ENCODE results near the gene STT3B.

STT3B gene

GRCh38 chr3:31521468-31521867, 11.3 kb upstream of the STT3B start:
- no peak for DNase-seq

DNA sequence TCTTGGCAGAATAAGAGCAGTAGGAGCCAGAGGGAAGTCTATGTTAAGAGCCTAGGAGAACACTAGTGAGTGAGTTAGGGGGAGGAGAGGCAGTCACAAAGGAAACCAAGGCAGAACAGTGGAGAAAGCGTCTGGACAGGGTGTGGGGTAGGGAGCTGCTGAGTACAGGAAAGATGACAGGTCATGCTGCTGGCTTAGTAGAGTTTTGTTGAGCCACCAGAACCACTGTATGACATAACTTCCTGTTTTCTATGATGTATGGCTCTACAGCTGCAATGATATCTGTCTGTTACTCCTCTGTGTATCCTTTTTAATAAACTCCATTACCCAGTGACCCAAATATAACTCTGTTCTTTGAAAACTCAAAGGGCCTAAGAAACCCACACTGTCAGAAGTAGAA, 10.6 kb upstream of the STT3B start:
- DNase-seq: no peak

DNA sequence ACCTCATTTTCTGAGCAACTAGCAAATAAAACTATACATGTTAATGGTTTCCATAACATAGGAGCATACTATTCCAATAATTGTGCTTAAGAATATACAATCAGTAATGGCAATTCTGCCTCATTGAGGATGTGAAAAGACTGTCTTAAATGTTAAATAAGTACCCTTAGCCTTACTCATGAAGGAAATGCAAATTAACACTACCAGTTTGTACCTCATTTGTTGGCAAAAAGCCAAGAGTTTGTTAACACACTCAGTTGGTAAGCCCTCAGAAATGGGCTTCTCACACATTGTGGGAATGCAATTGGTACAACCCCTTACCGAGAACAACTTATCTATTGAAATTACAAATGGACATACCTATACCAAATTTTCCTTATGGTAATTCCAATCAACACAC, 9.2 kb upstream of the STT3B start:
- DNase-seq: no peak

DNA sequence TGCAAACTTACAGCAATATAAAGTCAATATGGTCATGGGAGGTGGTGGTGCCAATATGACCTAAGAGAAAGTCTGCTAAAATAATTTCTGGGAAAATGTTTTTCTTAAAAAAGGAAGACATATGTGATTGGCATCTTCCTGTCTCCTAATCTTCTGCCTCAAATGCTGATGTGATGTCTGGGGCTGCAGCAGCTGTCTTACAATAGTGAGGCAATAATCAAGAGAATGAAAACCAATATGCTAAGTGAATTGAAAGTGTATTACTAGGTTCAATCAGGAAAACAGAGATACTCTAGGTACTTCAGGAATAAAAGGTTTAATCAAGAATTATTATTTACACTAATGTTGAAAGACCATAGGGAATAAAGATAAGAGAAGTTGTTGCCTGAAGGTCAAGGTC, 7.2 kb upstream of the STT3B start:
- DNase-seq: no peak

DNA sequence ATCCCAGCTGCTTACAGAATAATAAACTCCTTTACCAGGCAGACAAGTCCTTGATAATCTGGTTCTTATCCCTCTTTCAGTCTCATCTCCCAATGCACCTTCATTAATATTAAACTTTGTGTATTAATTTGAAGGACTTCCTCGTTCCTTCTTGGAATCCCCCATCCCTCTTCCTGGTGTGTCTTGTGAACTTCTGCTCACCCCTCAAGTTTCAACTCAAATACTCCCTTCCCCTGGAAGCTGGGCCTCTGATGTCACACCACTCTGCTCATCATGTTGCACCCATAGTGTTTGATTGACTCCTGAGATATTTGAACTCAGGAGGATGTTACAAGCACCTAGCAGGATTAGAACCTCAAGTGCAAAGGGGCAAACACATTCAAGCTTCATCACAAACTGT, 3.3 kb upstream of the STT3B start:
- DNase-seq: no peak

GRCh38 chr3:31530039-31530959, 2.4 kb upstream of the STT3B start:
- DNase-seq: no peak

DNA sequence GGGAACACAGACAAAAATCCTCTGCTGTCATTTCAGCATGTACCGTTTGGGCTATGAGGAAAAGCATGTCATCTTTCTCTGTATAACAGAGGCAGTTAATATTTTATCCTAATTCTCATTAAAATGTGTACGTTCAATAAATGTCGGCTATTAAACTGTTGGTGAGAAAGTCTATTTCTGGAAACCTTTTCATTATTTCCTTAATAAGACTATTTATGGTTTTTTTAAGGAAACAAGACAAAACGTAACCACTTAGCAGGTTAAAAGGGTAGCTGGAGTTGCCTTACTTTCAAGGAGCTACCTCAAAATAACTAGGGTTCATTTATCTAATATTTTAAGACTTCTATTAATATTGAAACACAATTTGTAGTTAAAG, 1.8 kb upstream of the STT3B start:
- no peak for DNase-seq

- no peak for DNase-seq
Observed at GRCh38 chr3:31531452-31531991, 1.2 kb upstream of the STT3B start.

DNA sequence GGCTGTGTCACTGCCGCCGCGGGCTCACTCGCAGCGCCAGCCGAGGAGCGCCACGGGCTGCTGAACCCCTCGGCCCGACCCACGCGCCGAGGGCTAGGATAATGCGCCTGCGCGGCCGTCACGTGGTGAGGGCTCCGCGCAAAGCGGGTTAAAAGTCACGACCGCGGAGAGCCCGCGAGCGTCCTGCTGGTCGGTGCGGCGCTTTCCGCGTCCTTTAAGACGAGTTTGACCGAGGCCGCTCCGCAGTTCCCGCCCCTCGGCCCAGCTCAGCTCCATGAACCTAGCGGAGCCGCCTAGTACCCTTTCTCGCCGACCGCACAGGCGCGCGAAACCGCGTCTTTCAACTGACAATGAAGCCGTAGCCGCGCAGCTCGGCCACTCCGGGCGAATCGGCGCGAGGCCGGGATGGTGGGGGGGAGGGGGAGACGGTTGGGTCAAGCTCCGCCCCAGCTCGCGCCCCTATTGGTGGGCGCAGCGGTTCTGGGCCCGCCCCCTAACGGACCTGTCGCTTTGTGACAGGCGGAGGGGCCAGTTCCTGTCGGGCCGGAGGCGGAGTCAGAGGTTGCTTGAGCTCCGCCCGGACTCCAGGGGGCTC, 636 bp upstream of the STT3B start:
- peak; percentile 100 for DNase-seq

- DNase-seq: peak; percentile 25
Observed at GRCh38 chr3:31533169-31534064, 692 bp downstream of the STT3B start.

DNA sequence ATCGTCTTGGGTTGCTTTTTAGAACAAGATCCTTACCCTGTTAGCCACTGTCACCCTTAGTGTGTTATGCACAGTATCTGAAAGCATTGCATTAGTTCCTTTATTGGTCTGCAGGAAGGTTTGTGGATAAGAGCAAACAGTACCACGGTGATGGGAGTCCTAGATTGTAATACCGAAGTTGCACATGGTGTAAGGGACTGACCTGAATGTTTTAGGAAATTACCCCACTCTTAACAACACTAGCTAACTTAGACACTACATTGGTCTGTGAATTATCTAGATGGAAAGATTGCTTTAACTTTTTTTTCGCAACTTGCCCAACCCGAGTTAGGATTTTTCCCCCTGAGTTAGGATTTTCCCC, 1.3 kb downstream of the STT3B start:
- no peak for DNase-seq

DNA sequence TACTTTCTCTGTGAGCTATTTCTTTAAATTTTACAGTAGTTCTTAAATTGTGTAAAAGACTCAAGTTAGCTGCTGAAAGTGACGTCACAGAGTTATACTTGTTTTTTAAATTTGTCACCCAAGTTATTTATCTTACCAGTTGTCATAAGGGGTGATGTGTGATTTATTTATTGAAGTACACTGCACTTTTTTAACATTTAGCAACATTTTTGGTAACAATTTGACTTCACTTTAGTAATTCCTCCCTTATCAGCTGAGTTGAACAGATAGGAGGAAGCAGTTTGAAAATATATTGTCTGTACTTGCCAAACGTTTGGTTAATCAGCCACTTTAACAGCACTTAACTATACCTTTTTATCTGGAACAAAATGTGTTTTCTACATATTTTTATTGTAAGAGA, 3.8 kb downstream of the STT3B start:
- no peak for DNase-seq

- no peak for DNase-seq
Observed at GRCh38 chr3:31538801-31539200, 6.1 kb downstream of the STT3B start.

DNA sequence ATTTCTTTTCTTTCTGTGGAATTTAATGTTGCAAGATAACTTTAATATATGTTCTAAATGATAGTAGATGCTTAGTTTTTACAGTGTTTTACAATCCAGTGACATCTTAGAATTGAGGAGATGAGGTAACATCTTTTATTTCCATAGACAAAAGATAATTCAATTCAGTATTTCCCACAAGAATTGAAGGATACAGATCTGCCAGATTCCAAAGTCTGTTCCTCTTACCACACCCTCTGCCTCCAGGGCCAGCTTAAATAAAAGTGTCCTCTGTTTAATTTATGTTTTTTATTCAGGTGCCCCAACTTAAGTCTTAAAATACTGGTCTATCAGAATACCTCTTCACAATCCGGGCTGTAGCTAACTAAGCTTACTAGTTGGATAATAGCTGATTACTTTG, 6.5 kb downstream of the STT3B start:
- DNase-seq: no peak

- no peak for DNase-seq
Observed at GRCh38 chr3:31541089-31541488, 8.4 kb downstream of the STT3B start.

DNA sequence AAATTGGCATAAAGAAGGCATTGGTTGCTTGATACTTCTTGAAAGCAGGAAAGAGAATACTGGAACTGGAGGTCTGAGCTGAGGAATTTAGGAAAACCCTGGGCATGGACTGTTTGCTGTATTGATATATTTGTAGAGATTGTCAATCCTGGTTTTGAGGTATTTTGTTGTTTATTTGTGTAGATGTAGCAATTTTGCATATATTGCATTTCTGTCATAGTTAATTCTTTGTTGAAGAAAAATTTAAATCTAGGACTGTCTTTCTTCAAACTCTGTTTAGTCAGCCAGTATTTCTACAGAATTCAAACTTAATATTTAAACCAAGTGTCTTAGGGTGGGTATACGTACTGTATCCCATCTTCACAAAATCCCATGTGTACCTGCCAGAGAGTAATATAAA, 9.5 kb downstream of the STT3B start:
- DNase-seq: no peak

DNA sequence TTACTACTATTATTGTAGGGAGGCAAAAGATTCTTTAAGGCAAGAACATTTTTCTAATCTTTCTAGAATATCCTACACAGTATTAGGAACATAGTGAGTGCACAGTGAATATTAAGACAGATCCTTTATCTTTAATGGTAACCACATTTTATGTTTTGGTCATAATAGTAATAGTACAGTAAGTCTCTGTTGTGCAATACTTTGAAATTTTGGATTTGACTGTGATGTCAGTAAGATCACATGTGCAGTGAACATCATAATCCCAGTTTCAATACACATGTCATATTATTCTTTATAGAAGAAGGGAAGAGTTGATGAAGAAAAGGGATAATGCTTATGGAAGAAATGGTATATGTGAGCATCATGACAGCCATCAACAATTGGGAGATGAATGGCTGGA, 10.7 kb downstream of the STT3B start:
- no peak for DNase-seq

DNA sequence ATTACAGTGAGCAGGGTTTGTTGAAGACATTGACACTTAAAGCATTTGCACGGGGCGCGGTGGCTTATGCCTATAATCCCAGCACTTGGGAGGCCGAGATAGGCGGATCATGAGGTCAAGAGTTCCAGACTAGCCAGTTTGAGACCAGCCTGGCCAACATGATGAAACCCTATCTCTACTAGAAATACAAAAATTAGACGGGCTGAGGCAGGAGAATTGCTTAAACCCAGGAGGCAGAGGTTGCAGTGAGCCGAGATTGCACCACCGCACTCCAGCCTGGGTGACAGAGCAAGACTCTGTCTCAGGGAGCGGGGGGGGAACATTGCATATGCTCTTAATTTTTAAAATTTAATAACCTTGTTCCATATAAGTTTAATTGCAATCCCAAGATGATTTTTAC, 11.9 kb downstream of the STT3B start:
- DNase-seq: no peak

DNA sequence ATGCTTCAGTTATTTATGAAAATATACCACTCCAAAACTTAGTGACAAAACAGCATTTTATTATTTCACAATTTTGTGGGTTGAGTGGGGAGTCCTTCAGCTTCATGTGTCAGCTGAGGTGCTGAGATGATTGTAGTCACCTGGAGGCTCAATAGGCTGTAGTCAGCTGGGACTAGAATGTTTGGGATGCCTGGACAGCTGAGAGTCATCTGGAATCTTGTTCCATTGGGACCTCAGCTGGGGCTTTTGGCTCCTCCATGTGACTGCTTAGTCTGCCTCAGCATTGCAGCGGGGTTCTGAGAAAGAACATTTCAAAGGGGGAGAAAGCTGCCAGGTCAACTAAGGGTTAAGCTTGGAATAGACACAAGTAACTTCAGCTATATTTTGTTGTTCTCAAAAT, 13.4 kb downstream of the STT3B start:
- DNase-seq: peak; percentile 56

DNA sequence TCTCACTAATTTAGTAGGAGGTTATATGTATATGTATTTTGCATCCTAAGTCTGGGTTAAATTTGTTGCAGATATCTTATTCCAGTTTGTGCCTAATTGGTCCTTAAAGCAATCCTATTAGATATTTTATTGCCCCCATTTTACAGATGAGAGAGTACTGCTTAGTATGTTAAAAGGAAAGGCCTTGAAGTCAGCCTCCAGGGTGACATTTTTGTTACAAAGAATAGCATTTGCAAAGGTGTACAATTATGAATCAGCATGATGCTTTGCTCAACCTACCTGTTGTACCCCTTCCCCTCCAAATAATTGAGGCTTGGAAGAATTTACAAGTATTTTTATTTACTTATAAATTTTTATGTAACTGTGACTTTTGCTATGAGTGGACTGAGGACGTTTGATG, 14.0 kb downstream of the STT3B start:
- DNase-seq: no peak

DNA sequence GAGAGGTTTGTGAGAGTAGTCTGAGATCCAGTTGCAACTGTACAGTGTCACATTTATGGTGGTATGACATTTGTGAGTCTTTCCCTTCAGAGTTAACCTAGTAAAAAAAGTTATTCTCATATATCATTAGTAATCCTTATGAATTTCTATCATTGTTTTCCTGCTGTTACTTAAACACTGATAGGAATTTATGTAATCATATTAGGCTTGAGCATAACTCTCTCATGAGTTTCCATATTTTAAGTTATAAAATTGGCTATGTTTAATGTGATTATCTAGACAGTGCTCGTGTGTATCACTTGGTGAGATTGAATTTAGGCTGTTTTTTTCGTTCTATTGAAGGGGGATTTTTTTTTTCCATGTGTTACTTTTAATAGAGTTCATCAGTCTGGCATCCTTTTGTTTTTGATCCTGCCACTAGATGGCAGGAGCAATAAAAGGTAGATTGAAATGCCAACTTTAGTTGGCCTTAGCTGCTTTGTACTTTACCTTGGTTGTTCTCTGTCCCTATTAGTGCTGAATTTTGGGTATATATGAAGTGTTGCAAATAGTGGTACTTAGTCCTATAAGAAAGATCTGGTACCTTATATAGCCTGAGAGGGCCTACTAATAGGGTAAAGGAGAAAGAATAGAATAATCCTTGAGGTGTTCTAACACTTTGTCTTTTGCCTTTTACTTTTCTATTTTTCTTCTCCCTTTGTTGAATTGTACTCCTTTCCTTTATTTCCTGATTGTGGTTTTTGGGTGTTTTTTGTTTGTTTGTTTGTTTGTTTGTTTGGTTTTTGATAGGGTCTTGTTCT, 17.9 kb downstream of the STT3B start:
- DNase-seq: peak; percentile 14

DNA sequence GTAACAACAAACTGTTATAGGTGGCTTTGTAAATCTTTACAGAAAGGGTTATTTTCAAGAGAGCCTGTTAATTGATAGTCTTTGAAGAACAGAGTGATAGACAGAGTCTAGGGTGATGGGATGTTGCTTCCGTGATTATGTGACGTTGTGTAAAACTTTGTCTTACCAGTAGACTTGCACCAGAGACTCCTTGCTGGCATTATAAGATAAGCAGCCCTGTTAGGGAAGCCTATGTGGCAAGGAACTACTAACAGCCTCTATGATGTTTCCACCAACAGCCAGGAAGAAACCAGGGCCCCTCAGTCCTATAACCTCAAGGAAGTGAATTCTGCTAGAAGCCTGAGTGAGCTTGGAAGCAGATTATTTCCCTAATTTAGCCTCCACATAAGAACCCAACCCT, 18.9 kb downstream of the STT3B start:
- no peak for DNase-seq

Measured in fibroblast of skin of abdomen (primary cell).